ENCODE results near the gene TRAF1.

TRAF1 gene

GRCh38 chr9:120860083-120860482, 66.5 kb downstream of the TRAF1 start:
- H3K79me2 ChIP-seq (ENCODE audit: insufficient read depth, low read length) = no peaks in the 10 kb centered on the region
- no peaks in the 10 kb centered on the region for H3K9me3 ChIP-seq (ENCODE audit: low read length)
- H2AFZ ChIP-seq (ENCODE audit: low read length) = no peak overlapping the region
- no peaks in the 10 kb centered on the region for H3K4me1 ChIP-seq (ENCODE audit: insufficient read depth, low read length, severe bottlenecking)
- H4K20me1 ChIP-seq (ENCODE audit: insufficient read depth, low read length) = no peaks in the 10 kb centered on the region
- H3K9me2 ChIP-seq (ENCODE audit: low read depth, low read length) = no peaks in the 10 kb centered on the region
- no peak overlapping the region for H3K27ac ChIP-seq (ENCODE audit: low read depth, low read length, poor library complexity, severe bottlenecking)
- no peaks in the 10 kb centered on the region for H3K27me3 ChIP-seq (ENCODE audit: insufficient read depth, low read length)
- H3K36me3 ChIP-seq (ENCODE audit: insufficient read depth, low read length) = peaks cover 70% of the 10 kb centered on the region; the same call in 1 of the 2 replicates
- TF ChIP-seq EZH2 (IDR thresholded peaks at IDR 0.05; ENCODE audit: borderline replicate concordance, low read length) = no peak
- TF ChIP-seq, protein P1, sequence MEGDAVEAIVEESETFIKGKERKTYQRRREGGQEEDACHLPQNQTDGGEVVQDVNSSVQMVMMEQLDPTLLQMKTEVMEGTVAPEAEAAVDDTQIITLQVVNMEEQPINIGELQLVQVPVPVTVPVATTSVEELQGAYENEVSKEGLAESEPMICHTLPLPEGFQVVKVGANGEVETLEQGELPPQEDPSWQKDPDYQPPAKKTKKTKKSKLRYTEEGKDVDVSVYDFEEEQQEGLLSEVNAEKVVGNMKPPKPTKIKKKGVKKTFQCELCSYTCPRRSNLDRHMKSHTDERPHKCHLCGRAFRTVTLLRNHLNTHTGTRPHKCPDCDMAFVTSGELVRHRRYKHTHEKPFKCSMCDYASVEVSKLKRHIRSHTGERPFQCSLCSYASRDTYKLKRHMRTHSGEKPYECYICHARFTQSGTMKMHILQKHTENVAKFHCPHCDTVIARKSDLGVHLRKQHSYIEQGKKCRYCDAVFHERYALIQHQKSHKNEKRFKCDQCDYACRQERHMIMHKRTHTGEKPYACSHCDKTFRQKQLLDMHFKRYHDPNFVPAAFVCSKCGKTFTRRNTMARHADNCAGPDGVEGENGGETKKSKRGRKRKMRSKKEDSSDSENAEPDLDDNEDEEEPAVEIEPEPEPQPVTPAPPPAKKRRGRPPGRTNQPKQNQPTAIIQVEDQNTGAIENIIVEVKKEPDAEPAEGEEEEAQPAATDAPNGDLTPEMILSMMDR (IDR thresholded peaks at IDR 0.05; ENCODE audit: low read length) = no peak
- no peaks in the 10 kb centered on the region for H3F3A ChIP-seq (ENCODE audit: insufficient read depth, low read length)
- no peak overlapping the region for H3K9ac ChIP-seq (ENCODE audit: low read length)
- no peak overlapping the region for H3K4me3 ChIP-seq (ENCODE audit: low read depth, low read length, poor library complexity, severe bottlenecking)
- no peak overlapping the region for H3K4me2 ChIP-seq (ENCODE audit: low read length)

DNA sequence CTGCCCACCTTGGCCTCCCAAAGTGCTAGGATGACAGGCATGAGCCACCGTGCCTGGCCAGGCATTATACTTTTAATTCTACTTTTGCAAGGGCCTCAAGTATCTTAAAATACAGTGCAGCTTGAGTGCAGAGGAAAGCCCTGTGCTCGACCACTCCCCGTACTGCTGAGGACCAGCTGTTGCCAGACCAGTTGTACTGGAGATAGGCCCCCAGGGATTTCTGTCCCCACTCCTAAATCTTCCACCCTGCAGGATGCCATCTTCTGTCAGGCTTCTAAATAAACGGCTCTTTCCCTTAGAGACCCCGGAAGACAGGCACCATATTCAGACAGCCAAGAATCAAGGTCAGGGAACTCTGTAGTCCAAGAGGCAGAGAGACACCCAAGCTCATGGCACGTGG, 67.2 kb downstream of the TRAF1 start:
- Histone ChIP-seq H3F3A (ENCODE audit: insufficient read depth, low read length) (no peaks in the 10 kb centered on the region), H3K4me2 (ENCODE audit: low read length) (no peak overlapping the region), H3K4me3 (ENCODE audit: low read depth, low read length, poor library complexity, severe bottlenecking) (no peak overlapping the region), H3K4me1 (ENCODE audit: insufficient read depth, low read length, severe bottlenecking) (no peaks in the 10 kb centered on the region), H3K27me3 (ENCODE audit: insufficient read depth, low read length) (no peaks in the 10 kb centered on the region), H2AFZ (ENCODE audit: low read length) (no peak overlapping the region), H4K20me1 (ENCODE audit: insufficient read depth, low read length) (no peaks in the 10 kb centered on the region), H3K79me2 (ENCODE audit: insufficient read depth, low read length) (no peaks in the 10 kb centered on the region), H3K36me3 (ENCODE audit: insufficient read depth, low read length) (peaks cover 75% of the 10 kb centered on the region; the same call in 1 of the 2 replicates), H3K27ac (ENCODE audit: low read depth, low read length, poor library complexity, severe bottlenecking) (no peak overlapping the region), H3K9me3 (ENCODE audit: low read length) (no peaks in the 10 kb centered on the region), H3K9ac (ENCODE audit: low read length) (no peak overlapping the region), H3K9me2 (ENCODE audit: low read depth, low read length) (no peaks in the 10 kb centered on the region)
- TF ChIP-seq EZH2 (IDR thresholded peaks at IDR 0.05; ENCODE audit: borderline replicate concordance, low read length) = no peak

DNA sequence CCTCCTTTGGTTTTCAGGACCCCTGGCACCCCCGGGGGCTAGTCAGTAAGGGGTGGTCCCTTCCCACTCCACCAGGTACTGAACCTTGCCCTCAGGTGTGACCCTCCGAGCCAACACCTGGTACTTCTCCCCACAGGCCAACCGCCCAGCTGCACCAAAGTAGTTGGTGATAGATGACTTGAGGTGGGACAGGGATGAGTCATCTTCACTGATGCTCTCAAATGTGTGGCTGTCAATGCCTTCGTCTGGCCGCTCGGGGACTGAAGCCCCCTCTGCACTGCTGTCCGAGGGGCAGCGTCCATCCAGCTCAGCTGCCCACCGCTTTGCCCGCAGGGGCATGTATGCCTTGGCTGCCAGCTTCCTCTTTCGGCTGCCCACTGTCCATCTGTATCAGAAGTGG, 68.7 kb downstream of the TRAF1 start:
- Histone ChIP-seq H3K9me3 (ENCODE audit: low read length) (no peaks in the 10 kb centered on the region), H3F3A (ENCODE audit: insufficient read depth, low read length) (no peaks in the 10 kb centered on the region), H3K4me1 (ENCODE audit: insufficient read depth, low read length, severe bottlenecking) (no peaks in the 10 kb centered on the region), H4K20me1 (ENCODE audit: insufficient read depth, low read length) (no peaks in the 10 kb centered on the region), H3K79me2 (ENCODE audit: insufficient read depth, low read length) (no peaks in the 10 kb centered on the region), H3K4me2 (ENCODE audit: low read length) (no peak overlapping the region), H3K4me3 (ENCODE audit: low read depth, low read length, poor library complexity, severe bottlenecking) (no peak overlapping the region), H2AFZ (ENCODE audit: low read length) (no peak overlapping the region), H3K36me3 (ENCODE audit: insufficient read depth, low read length) (peaks cover 67% of the 10 kb centered on the region; the same call in 1 of the 2 replicates), H3K9me2 (ENCODE audit: low read depth, low read length) (no peaks in the 10 kb centered on the region), H3K27me3 (ENCODE audit: insufficient read depth, low read length) (no peaks in the 10 kb centered on the region), H3K9ac (ENCODE audit: low read length) (no peak overlapping the region), H3K27ac (ENCODE audit: low read depth, low read length, poor library complexity, severe bottlenecking) (no peak overlapping the region)
- no peak for TF ChIP-seq EZH2 (IDR thresholded peaks at IDR 0.05; ENCODE audit: borderline replicate concordance, low read length)
- TF ChIP-seq, protein P1 (IDR thresholded peaks at IDR 0.05; ENCODE audit: low read length) = no peak

- Histone ChIP-seq H3K4me3 (ENCODE audit: low read depth, low read length, poor library complexity, severe bottlenecking) (no peak overlapping the region), H3K27ac (ENCODE audit: low read depth, low read length, poor library complexity, severe bottlenecking) (no peak overlapping the region), H3K9me2 (ENCODE audit: low read depth, low read length) (no peaks in the 10 kb centered on the region), H3K27me3 (ENCODE audit: insufficient read depth, low read length) (no peaks in the 10 kb centered on the region), H3K4me2 (ENCODE audit: low read length) (no peak overlapping the region), H3K36me3 (ENCODE audit: insufficient read depth, low read length) (peaks cover 65% of the 10 kb centered on the region; the same call in 1 of the 2 replicates), H4K20me1 (ENCODE audit: insufficient read depth, low read length) (no peaks in the 10 kb centered on the region), H3F3A (ENCODE audit: insufficient read depth, low read length) (no peaks in the 10 kb centered on the region), H2AFZ (ENCODE audit: low read length) (no peak overlapping the region), H3K9me3 (ENCODE audit: low read length) (no peaks in the 10 kb centered on the region), H3K79me2 (ENCODE audit: insufficient read depth, low read length) (no peaks in the 10 kb centered on the region), H3K9ac (ENCODE audit: low read length) (no peak overlapping the region), H3K4me1 (ENCODE audit: insufficient read depth, low read length, severe bottlenecking) (no peaks in the 10 kb centered on the region)
- TF ChIP-seq, protein P1 (IDR thresholded peaks at IDR 0.05; ENCODE audit: low read length) = no peak
- no peak for TF ChIP-seq EZH2 (IDR thresholded peaks at IDR 0.05; ENCODE audit: borderline replicate concordance, low read length)
These were observed 69.1 kb downstream of the TRAF1 start for GRCh38 chr9:120857481-120857880.

Measured in OCI-LY1 (cell line).